Dermis microvascular lymphatic vessel endothelial cell (primary cell): Measurements from ENCODE around the gene NTM. TPM values are rescaled to one million over a fixed set of nuclear protein-coding genes. Genes with fewer than 3 reads are reported as not detected.

Source experiments
- DNase-seq, 2 donors: peaks; one replicate each; pipeline versions ENCODE4 v3.0.0 to v3.0.0-alpha.2; 2010; ENCODE audit warnings: low read depth in 2 of 2
- total RNA-seq: library from RNA; depleted of rRNA; stranded (reverse); fragments of >200 nt; gene quantifications from 2 replicates; pipeline ENCODE4 v1.2.1, GENCODE V29; 2014

The NTM gene
- total RNA-seq, 1 donor from 2014 or later, result under 0.01 TPM

DNA sequence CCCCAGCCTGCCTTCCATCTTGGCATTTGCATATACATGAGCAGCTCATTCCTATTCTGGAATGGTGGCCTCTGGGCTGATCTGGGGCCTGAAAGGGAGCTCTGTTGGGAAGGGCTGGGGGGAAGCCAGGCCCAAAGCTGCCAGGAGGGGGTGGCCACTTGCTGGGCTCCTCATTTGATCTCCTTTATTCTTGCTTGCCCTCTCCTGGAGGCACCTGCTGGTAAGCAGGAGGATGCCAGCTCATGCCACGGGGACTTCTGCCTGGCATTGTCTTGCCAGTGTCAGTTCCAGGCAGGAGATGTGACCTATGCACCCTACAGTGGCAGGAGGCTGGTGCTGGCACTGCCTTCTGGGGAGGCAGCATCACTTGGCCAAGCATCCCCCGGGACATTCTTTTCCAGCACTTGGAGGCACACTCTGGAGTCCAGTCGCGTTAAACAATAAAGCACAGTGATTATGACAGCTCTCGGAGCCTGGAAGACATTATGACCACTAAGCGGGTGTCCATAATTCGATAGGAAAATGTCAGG lies 128.3 kb downstream of the NTM start:
- no peak for DNase-seq

DNA sequence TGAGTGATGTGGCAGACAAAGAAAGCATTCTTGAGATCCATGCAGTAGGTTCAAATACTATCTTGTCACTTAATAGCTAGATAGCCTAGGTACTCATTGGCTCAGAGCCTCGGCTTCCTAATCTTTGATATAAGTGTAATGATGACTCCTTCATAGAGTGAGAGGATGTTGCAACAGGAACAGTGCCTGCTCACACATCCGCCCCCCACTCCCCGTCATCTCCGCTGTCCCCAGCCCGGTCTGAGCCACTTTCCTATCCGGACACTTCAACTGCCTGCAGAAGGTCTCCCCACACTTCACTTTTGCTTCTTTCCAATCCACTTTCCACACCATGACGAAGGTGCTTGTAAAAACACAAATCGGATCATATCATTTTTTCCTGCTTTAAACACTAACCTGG lies 128.8 kb downstream of the NTM start:
- no peak for DNase-seq

DNA sequence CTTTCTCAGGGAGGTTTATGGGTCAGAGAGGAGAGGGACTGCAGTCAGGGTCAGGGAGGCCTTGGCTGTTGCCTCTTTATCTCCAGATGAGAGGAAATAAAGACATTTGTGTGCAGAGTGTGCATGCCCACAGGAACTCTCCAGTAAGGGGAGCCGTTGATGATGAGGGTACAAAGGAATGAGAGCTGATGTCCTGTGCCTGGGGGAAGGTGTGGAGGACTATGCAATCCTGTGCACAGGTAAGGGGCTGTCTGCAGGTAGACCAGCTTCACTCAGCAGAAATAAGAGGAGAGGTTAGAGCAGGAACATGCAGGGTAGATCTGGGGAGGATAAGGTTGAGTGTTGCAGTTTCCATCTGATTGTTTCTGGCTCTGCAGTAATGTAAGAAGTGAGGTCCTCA lies 132.6 kb downstream of the NTM start:
- DNase-seq, result no peak

GRCh38 chr11:131504199-131504949 lies 134.0 kb downstream of the NTM start:
- no peak for DNase-seq

- DNase-seq, result no peak
These were observed 135.9 kb downstream of the NTM start for GRCh38 chr11:131506348-131506747.

DNA sequence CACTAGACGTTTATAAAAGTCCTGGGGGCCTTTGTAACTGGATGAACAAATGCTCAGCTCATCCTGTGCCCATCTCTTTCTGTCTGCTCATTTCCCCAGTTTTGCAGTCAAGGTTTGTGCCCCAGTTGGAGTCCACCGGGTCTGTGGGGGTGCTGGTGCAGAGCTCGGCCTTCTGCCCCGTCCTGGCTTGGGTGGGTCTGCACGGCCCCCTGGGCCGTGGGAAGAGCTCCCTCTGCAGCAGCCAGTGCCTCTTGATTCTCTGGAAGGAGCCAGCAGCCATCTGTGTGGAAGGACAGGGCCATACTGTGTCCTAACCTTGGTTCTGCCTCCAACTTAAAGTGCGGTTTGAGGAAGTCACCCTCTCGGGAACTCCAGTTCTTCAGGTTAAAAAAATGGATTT lies 140.2 kb downstream of the NTM start:
- DNase-seq, result no peak

GRCh38 chr11:131511794-131512193 lies 141.4 kb downstream of the NTM start:
- no peak for DNase-seq

- DNase-seq, result no peak
These were observed 141.8 kb downstream of the NTM start for GRCh38 chr11:131512228-131512627.

DNA sequence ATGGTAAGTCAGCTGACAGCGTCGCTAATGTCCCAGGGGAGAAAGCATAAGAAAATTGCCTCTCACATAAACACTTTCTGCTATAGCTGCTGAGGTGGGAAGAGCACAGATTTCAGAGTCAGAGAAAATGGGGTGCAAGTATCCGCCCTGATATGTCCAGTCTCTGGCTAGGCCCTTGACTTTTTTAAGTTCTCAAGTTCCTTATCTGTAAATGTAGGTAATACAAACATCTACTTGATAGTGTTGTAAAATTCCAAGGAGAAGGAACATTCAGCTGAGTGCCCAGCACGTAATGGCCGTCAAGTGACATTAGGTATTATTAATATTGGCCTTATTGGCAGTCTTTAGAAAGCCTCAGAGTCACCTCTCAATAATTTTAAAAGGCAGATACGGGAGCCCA lies 143.6 kb downstream of the NTM start:
- DNase-seq, result no peak

DNA sequence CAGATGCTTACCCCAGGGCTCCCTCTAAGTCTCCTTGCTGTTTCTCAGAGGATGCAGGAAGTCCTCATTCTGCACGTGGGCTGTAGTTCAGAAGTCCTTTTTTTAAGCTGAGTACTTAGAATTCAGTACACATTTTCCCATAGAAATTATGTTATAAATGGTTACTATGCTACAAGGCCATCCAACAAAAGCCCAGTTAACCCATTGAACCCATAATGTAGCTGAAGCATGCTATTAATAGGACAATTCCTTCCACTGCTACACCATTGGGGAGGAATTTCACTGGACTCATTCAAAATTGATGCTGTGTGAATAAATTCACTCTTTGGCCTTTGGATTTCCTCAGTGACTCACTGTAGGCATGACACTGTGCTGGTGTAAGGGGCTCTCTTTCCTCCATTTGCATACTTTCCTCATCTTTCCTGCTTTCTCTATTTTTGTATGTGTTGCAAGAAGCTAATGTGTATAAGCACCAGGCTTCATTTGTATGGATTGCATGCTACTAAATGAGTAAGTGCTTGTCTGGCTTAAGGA lies 148.0 kb downstream of the NTM start:
- DNase-seq, result no peak

- DNase-seq, result no peak
These were observed 152.4 kb downstream of the NTM start for GRCh38 chr11:131522851-131523250.

- no peak for DNase-seq
These were observed 160.0 kb downstream of the NTM start for GRCh38 chr11:131530407-131530806.

- DNase-seq, result no peak
These were observed 162.7 kb downstream of the NTM start for GRCh38 chr11:131533149-131533548.

DNA sequence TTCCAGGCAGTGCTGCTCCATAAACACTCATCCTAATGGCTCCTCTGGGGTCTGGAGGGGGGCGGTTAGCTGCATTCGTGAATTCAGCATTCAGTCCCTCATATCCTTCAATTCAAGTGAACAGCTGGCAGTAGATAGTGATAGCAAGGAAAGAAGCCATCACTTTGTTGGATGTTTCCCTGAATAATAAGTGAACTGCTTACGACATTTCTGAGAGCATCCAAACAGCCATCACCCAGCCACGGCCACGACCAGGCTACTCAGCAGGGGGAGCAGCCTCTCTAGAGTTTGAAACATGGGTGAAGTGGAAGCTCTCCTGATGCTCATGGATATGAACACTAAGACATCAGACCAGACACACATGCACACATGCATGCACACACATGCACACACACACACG lies 163.6 kb downstream of the NTM start:
- DNase-seq, result no peak

DNA sequence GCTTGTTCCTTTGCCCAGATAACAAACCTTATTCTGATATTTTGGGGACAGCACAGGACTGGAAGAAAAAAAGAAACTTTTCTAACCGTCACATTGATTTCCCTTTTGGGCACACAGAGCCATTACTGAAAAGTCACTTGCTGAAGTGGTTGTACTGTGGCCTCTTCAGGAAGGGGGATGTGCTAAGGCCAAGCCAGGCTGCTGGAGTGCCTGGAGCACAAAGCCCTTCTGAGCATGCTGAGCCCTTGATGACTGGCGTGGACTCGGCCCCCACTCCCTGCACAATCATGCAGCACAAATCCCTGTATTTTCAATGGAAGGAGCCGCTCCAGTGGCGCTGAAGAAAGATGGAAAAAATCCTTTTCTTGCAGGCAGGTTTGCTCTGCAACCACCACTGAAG lies 164.2 kb downstream of the NTM start:
- DNase-seq, result no peak

DNA sequence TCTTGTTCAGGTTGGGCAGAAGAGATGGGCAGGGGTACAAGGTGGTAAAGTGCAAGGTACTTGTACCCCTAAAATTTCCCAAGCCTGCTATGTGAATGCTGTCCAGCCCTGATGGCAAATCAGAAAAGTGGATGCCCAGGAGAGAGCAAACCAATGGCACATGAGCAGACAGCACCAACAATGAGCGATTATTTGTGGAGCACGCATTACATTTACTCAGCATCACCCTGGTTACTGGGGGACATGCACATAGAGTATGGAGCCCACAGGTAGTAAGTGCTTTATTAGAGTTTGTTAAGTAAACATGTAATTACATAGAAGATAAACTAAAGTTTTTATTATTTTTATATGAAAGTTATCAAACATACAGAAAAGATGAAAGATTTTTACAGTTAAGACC lies 165.7 kb downstream of the NTM start:
- DNase-seq, result no peak

DNA sequence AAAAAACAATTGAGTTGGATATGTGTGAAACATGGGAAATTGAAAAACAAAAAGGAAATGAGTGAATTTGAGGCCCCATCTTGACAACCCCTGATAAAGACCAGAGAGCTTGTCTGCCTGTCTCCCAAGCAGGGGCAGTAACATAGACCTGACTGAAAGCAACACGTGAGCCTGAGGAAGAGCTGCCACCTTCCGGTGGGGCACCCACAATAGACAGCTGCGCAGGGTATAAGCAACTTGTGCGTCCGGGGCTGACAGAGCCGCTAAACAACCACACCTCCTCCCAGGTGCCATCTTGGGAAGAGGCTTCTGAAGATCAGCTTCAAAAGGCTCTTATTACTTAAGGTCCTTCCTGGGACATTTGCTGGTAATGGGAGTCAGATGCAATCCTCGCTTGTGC lies 166.8 kb downstream of the NTM start:
- DNase-seq, result no peak

DNA sequence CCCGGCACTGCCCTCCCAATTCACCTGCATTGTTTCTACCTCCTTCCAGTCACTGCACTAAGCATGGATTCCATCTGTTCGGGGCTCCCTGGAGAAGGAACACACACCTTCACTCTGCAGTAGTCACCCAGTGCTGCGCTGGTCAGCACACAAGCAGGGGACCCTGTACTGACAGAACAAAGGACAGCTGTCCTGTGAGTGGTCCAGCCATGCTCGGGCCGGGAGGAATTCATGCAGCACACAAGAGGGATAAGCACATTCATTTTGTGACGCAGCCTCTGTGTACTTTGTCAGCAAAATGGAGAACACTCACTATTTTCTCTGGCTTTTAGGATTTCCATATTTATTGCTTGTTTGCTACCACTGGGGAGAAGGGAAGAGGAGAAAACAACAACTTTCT lies 167.3 kb downstream of the NTM start:
- no peak for DNase-seq

GRCh38 chr11:131538322-131538721 lies 167.9 kb downstream of the NTM start:
- no peak for DNase-seq

GRCh38 chr11:131540676-131541075 lies 170.3 kb downstream of the NTM start:
- DNase-seq, result no peak

- DNase-seq, result no peak
These were observed 173.1 kb downstream of the NTM start for GRCh38 chr11:131543389-131544025.

GRCh38 chr11:131544591-131544990 lies 174.2 kb downstream of the NTM start:
- DNase-seq, result no peak
